ENCODE measurements around the gene PADI2.
"Not testable (repeated sequence)": the region's sequence is repeated elsewhere in the genome, so short reads cannot be mapped to it uniquely, and the experiment has no call there.

The PADI2 gene

DNA sequence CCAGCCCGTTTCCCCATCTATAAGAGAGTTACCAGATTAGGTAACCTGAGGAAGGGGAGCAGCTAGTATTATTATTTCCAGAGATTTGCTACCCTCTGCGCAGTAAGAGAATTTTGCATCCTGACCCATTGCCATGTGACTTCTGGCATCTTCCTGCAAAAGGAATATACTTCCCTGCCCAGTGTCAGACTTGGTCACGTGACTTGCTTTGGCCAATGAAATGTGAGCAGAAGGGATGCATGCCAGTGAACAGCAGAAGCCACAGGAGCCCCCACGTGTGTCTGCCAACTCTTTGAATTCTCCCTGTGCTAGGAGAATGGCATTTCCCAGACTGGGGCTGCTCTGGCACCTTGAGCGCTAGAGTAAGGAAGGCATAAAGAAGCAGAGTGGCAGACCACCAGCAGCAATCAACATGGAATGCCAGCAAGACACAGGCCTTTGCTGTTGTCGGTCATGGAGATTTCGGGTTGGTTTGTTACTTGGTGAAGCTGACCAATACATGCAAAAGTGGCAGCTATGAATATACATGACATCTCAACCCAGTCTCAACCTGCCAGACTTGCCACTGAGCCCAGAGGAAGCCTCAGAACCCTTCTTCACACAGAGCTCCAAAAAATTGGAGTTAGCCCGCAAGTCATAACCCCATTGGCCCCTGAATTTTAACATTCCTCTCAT lies 39.0 kb downstream of the PADI2 start:
- no peak for DNase-seq

DNA sequence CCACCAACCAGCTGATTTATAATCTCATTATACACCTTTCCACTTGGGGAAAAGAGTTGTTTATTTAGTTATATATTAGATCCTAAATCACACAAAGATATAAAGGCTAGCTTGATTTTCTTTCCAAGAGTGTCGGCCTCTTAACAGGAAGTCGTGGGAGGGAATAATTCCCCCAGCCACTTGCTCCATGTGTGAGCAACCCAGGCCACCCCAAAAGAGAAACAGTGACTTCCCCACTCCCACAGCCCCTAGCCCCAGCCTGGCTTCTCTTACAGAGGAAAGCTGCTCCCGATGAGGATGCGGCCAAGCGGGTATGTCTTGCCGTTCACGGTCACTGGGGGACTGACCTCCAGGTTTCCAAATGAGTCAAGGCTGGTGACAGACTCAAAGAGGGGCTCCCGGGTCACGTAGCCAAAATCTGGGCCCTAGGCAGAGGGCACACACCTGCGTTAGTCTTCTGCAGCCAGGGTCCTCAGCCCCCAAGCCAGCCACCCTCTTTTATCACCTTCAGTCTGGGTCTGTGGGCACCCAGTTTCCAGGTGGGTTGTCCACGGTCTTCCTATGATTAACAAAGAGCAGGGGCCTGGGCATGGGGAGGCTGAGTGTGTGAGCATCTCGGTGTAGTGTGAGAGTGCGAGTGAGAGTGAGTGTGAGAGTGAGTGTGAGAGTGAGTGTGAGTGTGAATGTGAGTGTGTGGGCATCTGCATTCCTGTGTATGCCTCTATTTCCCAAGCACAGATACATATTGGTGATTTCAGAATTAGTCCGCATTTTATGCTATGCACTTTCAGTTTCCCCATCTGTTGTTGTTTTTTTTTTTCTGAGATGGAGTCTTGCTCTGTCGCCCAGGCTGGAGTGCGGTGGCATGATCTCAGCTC lies 40.0 kb downstream of the PADI2 start:
- no peak for DNase-seq

DNA sequence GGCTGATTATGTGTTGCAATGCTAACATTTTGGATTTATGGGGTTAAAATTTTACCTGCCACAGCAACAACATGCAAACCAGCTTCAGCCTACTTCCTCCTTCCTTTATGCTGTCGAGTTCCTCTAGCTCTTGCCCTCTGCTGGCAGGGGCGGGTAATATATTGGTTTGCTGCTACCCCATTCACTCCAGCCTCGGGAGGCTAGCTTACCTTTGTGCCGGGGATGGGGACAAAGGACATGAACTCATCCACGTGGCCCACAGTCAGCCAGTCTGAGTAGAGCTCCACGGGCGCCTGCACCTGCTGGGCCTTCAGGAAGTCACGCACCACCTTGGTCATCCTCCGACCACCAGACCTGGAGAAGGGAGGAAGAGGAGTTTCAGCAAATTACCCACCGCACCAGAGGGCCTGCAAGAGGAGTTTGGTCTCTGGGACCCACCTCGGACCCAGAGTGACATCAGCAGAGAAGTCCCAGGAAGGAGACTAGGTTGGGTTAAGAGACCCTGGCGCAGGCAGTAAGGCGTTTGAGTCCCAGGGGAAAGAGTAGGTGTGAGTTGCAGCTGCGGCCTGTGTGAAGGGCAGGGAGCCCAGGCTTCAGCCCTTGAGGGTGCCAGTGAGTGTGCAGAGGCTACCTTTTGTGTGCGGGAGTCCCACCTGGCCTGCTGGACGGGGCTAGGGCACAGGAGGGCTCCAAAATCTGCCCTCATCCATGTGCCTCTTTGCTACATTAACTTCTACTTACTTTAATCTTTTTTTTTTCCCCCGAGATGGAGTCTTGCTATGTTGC lies 43.6 kb downstream of the PADI2 start:
- DNase-seq = no peak

DNA sequence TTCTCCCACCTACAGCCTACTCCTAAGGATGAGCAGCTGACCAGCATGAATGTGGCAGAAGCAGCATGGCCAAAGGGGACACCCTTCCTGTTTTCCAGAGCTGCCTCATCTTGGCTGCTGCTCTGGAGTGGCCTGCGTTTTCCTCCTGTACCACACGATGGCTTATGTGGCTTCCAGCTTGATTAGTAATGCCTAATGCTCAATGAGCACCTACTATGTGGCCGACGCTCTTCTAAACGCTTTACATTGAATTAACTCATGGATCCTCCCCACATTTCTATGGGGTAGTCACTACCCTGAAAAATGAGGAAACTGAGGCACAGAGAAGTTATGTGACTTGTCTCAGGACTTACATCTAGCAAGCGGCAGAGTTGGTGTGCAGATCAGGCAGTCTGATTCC lies 47.5 kb downstream of the PADI2 start:
- DNase-seq = no peak

DNA sequence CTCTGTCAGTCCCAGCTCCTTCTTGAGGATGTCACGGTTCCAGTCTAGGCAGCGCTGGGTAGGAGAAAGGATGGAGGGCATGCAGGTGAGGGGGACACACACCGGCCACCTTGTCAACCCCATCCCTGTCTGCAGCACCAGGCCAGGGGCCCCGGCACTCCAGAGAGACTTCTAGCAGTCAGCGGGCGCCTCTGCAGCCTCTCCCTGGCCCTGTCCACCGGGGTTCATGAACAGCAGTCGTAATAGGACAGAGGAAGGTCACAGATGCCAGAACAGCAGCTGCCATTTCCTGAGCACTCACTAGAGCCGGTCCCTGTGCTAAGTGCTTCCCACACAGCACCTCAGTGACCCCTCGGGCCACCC lies 49.1 kb downstream of the PADI2 start:
- DNase-seq = no peak

DNA sequence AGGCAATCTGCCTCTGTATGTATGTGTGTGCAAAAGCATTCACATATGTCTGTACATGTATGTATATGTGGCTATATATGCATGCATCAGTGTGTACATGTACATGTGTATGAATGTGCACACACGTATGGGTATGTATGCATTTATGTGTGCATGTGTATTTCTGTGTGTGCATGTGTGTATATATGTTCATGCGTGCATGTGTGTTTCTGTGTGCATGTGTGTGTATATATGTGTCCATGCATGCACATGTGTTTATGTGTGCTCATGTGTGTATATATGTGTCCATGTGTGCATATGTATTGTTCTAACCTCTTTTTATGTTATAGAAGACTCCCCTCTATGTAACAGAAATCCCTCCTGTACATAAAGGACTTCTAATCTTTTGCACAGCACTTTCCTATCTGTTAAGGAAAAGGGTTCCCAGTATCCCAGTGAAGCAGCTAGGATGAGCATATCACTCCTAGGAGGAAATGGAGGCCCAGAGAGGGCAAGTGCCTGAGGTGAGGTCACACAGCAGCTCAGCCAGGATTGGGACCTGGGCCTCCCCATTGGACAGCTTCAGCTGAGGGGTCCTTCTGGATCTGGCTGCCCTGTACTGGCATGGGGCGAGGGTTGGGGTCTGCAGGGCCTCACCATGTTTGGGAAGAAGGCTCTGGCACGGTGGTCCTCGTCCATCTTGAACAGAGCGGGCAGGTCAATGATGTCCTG lies 49.6 kb downstream of the PADI2 start:
- no peak for DNase-seq

DNA sequence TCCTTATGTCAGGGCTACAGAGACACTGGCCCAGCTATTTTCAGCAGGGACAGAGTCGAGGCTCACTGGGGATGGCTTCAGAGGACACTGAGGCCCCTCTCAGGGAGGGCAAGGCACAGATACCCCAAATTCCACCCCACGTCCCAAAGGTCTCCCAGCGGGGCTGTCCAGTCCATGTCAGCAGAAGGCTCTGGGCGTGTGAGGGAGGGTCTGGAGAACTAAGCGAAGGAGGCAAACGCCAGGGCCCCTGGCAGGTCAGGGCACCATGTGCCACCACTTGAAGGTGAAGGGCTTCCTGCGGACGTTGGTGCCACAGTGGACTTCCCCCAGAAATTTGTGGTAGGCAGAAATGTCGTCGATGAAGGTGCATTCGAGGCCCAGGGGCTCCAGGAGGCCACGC lies 50.5 kb downstream of the PADI2 start:
- no peak for DNase-seq

DNA sequence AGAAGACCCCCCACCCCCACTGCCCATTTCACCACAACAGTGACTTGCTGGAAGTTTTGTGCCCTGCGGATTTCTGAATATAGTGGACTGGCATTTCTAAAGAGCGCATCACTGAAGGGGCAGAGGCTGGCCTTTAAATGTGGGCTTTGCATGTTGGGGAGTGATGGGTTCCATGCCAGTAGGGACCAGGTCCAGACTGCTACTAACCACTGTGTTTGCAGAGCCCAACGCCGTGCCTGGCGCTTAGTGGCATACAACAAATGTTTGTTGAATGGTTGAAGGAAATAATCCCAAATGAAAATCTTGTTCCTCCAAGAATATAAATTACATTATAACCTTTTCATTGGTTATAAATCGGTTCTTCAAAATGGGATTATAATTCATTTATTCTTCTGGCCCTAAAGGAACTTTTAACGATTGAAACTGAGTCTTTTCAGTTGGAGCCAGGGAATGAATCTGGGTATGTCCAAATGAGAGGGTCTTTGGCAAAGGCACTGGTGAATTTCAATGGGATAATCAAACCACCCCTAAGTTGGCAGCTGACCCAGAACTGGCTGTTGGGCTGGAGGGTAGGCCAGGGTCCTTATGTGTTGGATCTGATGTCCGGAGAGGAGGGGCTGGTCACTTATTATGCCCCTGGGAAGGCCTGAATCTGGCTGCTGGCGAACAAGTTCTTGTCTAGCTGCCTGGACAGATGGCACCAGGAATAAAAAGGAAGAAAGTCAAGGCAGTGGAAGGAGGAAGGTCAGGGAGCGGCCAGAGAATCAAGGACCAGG lies 51.6 kb downstream of the PADI2 start:
- DNase-seq = no peak

DNA sequence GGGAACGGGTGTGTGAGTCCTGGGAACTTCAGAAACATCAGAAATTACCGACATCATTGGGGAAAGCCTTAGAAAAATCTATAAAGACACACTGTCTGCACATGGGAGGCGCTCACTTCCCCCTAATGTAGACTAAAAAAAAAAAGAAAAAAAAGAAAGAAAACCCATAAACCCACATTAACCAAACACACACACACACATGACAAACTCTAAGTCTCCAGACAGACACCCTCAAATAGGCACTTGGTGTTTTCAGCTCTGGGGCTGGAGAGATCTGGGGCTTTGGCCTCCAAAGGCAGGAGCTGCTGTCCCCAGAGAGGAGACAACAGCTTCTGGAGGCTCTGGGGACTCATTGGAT lies 52.2 kb downstream of the PADI2 start:
- no peak for DNase-seq

DNA sequence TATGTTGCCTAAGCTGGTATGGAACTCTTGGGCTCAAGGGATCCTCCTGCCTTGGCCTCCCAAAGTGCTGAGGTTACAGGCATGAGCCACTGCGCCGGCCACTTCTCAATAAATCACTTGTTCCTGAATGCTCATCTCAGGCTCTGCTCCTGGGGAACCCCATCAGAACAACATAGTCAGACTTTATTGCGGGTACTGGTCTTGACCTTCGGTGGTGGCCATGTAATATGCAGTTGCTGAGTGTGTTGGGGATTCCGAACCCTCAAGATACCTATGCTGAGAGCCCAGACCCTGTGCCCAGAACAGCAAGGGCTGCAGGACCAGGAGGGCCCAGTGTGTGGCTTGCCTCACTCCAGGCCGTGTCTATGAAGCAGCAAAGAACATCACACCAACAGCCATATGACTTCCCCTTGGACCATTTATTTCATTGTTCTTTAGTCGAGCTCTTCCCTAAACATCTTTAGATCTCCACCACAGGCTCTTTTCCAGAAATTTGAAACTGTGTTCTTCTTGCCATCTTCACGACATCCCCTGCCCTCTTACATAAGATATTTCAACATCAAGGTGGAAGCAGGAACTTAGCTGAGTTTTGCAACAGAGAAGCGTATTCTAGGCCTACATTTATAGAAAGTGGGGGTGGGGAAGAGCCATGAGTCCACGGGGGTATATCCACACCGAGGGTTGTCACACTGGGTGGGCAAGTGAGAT lies 52.7 kb downstream of the PADI2 start:
- DNase-seq = no peak

DNA sequence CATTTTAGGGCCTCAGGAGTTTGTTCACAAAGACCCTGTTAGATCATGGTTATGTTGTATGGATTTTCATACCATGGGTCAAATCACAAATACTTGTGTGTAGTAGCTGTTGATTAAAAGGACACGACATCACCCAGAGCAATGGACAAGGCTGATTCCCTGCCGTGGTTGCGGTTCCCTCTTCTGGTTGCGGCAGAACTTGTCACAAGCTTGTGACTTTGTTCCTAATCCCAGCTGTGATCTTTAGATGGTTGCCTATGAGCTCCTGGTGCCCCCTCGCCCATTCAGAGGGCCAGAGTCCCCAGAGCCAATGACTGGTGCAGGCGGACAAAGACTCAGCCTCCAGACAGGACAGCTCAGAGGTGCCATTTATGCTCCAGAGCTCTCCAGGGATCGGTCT lies 53.6 kb downstream of the PADI2 start:
- DNase-seq = no peak

DNA sequence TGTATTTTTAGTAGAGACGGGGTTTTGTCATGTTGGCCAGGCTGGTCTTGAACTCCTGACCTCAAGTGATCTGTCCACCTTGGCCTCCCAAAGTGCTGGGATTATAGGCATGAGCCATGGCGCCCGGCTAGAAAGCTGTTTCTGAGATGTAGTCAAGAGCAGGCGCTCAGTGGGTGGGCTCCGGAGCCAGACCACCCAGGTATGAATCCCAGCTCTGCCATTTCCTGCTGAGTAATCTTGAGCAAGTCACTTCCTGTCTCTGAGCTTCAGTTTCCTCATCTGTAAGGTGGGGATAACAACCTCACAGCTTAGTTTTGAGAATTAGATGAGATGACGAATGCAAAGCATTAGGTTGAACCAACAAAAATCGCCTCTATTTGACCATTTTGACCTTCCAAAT lies 56.5 kb downstream of the PADI2 start:
- DNase-seq = not testable (repeated sequence)

DNA sequence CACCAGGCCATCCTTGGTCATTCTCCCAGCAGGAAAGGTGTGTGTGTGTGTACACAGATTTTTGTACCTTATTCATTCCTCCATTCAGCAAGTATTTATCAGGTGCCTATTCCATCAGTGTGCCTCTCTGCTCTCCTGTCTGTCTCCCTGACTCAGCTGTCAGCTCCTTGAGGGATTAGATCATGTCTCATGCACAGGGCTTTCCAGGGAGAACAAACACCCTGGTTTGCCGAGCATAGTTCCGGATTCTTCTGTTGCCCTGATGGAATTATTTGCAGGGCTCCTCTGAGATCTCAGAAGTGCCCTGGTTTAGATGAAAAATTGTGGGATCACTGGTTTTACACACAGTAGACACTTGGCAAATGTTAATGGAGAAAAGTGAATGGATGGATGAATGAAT lies 57.4 kb downstream of the PADI2 start:
- no peak for DNase-seq

DNA sequence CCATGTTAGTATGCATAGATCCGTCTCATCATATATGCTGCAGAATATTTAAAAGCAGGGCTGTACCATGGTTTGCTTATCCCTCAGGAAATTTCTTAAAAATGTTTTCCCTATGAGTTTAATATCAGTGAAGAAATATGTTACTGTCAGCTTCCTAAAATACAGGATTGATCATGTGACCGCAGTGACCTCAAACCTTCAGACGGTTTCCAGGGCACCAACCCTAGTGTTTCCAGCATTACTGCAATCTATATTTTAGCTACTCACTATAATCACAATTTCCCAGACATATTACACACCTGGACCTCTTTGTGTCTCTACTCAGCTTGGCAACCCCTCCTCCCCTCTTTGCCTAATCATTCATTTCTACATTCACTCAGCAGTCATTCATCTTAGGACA lies 57.8 kb downstream of the PADI2 start:
- no peak for DNase-seq

DNA sequence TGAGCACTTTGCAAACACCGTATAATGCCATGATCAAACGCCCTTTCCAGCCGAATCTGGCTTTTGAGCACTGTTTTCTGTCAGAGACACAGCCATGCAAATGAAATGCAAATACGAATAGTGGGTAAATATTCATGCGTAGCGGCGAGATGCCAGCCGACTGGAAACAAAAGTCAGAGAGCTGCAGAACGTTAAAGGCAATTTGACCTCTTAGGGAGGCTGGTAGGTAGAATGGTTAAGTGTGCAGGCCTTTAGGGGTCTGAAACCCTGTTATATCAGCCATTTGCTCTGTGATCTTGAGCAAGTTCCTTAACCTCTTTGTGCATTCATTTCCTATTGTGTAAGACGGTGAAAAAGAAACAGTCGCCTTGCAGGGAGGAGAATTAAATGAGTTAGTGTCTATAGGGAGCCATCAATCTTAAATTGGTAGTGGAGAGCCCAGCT lies 58.9 kb downstream of the PADI2 start:
- DNase-seq = no peak

DNA sequence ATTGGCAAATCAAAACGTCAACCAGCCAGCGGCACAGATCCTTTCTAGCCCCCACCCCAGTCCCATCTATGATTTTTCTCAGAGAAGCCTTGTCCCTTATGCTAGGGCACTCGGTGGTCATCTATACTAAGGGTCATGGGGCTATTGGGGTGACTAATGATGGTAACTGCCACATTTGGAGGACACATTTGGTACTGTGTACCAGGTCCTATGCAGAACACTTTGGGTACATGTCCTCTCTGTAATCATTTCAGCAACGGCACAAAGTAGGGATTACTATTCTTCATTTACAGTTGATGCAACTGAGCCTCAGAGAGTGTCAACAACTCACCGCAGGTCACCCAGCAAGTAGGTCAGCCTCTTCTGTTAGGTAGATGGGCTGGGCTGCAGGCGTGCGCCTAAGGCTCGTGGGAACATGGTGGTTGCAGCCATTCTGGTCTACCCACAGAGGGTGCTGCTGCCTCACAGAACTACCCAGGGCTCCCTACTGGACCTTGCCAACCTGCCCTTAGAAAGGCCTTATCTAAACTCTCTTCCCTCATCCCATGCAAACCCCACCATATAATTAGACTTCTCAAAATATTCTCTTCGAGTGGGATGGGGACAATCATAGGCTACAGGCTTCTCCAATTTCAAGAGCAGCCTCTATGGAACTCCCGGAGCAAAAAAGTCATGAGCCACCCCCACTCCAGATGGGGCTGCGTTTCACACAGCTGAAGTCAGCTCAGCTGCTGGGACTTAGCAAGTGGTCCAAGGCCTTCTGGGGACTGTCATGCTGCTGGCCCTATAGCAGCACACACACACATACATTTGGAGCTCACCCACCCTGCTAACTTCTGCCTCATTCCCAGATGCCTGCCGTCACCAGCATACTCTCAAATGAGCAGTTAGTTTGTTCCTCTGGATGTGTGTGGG lies 59.6 kb downstream of the PADI2 start:
- DNase-seq = peak; percentile 65

DNA sequence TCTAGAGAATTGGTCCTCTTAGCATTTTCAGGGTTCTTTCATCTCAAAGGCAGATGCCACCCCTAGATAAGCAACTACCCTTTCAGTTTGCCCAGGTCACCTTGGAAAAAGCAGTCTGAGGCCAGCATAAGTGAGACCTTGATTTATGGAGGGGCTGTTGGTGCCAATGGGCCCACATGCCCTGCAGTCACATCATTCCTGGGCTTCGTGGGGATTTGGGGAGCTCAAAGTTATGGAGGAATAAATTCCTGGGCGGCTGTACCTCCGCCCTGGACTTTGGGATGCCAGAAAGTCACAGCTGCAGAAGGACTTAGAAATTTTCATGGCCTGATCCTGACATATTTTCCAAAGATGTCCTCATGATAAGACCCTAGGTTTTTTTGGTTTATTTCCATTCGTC lies 62.7 kb downstream of the PADI2 start:
- no peak for DNase-seq

DNA sequence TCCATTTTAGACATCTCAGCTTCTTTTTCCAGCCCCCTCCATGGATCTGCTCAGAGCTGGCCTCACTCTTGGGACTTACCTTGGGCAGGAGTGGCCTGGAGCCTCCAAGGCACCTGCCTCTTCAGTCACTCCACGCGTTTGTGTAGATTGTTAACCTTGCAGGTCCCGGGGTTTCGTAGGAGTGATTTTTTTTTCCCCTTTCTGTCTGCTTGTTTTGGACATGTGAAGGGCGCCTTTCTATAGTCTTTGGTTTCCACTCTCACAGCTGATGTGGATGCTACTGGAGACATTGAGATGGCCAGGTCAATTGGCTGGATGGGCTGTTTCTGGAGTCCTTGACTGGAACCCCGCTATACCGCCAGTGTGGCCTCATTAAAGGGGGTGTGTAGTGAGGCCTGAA lies 63.5 kb downstream of the PADI2 start:
- DNase-seq = no peak

DNA sequence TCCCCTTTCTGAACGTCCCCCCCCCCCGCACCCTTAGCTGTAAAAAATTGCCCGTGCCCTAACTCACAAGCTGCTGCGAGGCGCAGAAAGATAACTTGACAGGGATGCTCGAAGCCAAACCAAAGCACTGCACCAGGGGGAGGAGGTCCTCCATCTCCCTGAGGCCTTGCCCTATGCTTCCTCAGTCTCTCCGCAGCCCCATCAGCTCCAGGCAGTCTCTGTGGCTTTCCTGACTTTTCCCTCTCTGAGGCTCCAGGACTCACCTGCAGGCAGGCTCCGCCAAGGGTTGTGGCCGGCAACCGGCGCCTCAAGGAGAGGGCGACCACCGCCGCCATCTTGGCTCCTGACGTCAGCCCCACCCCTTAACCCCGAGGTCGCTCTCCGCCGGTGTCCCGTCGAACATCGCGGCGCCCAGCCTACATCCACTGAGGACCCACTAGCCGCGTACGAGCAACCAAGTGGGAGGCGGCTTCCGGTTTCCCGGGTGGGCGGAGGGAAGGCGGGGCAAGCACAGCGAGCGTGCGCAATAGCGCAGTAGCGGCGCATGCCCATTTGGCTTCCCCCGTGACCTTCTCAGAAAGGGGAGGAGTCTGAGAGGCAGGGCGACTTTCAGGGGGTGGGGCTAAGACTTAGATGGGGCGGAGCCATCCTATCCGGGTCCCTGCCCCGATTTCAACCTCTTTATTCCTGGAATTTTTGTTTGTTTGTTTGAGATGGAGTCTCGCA lies 65.4 kb downstream of the PADI2 start, which contains the start of gene SDHB:
Gene SDHB (minus strand): TSS at position 348 of the 726 bp plus-strand sequence. CDS start 13 bp downstream, at position 335.
- peak; percentile 97 for DNase-seq
